ENCODE data around the gene PARP2.

The PARP2 gene

GRCh38 chr14:20400589-20400964 lies 57.1 kb downstream of the PARP2 start:
- DNase-seq (ENCODE audit: low read depth in 2 of 2) = no peak

- DNase-seq (ENCODE audit: low read depth in 2 of 2) = no peak
These were observed 57.6 kb downstream of the PARP2 start for GRCh38 chr14:20400965-20401593.

- no peak for DNase-seq (ENCODE audit: low read depth in 2 of 2)
These were observed 60.1 kb downstream of the PARP2 start for GRCh38 chr14:20403521-20403920.
